ENCODE results near the gene FBXO2.
"Not testable (repeated sequence)": the region's sequence is repeated elsewhere in the genome, so short reads cannot be mapped to it uniquely, and the experiment has no call there.

Gene FBXO2

DNA sequence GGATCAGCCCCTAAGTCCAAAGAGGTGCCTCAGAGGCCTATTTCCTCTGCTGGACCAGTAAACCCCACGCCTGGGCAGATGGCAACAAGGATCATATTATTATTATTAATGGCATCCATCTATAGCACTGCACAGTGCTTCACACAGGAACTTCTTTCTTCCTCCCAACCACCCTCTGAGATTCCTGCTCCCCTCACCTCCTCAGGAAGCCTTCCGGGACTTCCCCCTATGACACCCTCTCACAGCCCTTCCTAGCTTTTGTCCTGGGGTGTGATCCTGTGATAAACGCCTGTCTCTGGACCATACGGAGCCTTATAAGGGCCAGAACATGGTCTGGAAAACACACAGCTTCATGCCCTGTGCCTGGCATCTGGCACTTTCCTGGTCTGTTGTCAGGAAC, 3.2 kb downstream of the FBXO2 start:
- FAIRE-seq = no peak

DNA sequence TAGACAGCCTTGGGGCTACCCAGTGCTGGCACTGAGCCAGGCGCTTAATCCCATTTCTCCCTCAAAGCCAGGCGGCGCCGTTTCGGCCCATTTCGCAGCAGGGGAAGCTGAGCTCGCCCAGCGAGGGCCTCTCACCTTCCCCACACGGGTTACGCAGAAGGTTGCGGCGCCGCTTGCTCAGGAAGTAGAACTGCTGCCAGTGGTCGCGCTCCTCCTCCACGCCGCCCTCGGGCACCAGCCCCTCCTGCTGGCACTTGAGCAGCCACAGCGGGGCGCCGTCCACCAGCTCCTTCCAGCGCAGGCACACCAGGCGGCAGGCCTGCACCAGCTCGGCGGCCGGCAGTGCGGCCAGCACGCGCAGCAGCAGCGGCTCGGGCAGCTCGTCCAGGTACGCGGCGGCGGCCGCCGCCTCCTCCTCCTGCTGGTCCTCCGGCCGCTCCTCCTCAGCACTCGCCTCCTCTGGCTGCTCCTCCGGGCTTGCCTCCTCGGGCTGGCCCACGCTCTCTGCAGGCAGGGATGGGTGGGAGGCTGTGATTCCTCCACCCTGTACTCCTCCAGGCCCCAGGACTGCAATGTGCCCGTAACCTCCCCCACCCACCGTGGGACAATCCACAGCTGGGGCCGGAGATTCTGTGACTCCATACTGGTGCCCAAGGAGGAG, 3.8 kb downstream of the FBXO2 start:
- no peak for FAIRE-seq

DNA sequence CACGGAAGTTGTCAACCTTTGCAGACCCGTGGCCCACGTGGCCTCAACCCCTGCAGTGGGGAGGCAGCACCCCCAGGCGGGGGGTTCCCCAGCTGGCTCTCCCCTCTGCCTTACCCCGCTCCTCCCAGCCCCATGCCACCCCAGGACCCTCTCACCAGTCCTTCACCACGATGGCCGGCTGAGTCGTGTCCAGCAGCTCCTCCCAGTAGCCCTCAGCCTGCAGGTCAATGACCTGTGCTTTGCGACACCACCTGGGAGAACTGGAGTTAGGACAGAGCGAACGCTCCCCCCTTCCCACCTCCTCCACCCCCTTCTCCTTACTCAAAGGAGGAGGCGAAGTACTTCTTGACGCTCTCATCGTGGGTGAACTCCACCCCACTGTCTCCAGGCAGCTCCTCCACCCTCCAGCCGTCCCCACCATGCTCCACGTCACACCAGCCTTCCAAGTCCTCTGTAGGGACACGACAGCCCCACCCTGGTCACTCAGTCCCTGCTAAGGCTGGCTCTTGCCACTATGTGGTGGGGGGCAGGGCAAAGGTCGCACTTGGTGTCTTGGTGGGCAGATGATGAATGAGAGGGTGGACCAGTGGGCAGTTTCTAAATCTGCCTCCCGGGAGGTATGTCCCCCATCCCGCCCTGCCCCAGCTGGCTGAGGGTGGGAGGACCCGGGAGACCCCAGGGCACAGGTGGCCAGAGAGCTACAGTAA, 4.5 kb downstream of the FBXO2 start:
- no peak for FAIRE-seq

- no peak for FAIRE-seq
Measured at GRCh38 chr1:11649237-11649623, 5.0 kb downstream of the FBXO2 start.

- FAIRE-seq = no peak
Measured at GRCh38 chr1:11648732-11649158, 5.5 kb downstream of the FBXO2 start.

- no peak for FAIRE-seq
Measured at GRCh38 chr1:11648039-11648438, 6.2 kb downstream of the FBXO2 start.

GRCh38 chr1:11647333-11647732, 6.9 kb downstream of the FBXO2 start:
- FAIRE-seq = no peak

DNA sequence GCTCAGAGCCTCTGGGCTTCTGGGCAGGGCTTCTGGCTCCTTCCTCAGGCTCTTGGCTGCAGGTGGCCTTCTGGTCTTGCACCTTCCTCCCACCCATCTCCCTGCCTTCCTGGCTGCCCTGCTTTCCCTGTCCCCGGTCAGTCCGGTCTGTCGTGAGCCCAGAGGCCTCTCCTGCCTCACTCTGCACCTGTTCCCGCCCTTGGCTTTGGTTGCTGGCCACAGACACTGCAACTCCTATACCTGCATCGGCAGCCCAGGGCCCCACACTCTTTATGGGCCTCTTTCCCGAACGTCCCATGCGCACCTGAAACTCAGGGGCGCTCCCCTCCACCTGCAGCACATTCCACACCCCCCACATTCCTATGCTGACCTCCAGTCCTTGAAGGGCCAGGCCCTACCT, 7.9 kb downstream of the FBXO2 start:
- no peak for FAIRE-seq

GRCh38 chr1:11645670-11646265, 8.5 kb downstream of the FBXO2 start:
- no peak for FAIRE-seq

DNA sequence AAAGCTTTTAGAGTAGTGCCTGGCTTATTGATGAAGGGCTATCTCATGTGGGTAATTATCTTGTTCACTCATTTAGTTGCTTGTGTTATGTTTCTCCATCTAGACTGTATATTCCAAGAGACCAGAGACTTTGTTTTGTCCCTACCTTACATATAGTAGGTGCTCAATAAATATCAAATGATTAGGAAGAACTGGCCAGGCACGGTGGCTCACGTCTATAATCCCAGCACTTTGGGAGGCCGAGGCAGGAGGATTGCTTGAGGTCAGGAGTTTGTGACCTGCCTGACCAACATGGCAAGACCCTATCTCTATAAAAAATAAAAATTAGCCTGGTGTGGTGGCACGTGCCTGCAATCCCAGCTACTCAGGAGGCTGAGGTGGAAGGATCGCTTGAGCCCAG, 9.0 kb downstream of the FBXO2 start:
- no peak for FAIRE-seq

- no peak for FAIRE-seq
Measured at GRCh38 chr1:11643782-11644181, 10.4 kb downstream of the FBXO2 start.

- FAIRE-seq = not testable (repeated sequence)
Measured at GRCh38 chr1:11642418-11643017, 11.7 kb downstream of the FBXO2 start.

GRCh38 chr1:11641776-11642305, 12.4 kb downstream of the FBXO2 start:
- FAIRE-seq = no peak

- FAIRE-seq = no peak
Measured at GRCh38 chr1:11640944-11641343, 13.3 kb downstream of the FBXO2 start.

GRCh38 chr1:11640101-11640500, 14.1 kb downstream of the FBXO2 start:
- no peak for FAIRE-seq

DNA sequence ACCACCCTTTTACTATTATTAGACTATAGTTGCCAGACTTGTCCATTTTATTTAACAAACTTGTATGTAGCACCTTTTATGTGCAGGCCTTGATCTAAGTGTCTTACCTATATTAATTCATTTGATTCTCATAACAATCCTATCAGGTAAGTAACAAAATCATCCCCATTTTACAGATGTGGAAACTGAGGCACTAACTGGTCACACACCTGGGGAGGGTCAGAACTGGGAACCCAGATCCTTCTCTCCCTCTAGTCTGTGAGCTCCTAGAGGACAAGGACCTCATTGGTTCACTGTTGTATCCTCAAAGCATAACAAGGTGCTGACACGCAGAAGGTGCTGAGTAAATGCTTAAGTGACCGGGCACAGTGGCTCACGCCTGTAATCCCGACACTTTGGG, 14.9 kb downstream of the FBXO2 start:
- FAIRE-seq = no peak

DNA sequence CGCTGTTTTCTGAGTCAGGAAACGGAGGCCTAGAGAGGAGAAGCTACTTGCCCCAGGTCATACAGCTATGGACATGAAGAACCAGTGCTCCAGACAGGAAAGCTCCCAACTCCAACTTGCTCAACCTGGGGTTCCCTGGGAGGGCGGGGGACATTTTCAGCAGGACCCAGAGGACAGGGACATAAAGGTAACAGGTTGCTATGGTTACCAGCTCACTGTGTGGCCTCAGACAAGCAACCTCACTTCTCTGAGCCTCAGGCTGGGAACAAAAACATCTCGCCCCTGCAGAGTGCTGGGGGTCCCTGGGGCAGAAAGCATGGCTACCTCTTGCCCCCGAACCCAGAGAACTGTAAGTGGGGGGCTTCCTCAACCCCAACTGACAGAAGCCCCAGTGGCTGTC, 16.1 kb downstream of the FBXO2 start:
- FAIRE-seq = no peak

DNA sequence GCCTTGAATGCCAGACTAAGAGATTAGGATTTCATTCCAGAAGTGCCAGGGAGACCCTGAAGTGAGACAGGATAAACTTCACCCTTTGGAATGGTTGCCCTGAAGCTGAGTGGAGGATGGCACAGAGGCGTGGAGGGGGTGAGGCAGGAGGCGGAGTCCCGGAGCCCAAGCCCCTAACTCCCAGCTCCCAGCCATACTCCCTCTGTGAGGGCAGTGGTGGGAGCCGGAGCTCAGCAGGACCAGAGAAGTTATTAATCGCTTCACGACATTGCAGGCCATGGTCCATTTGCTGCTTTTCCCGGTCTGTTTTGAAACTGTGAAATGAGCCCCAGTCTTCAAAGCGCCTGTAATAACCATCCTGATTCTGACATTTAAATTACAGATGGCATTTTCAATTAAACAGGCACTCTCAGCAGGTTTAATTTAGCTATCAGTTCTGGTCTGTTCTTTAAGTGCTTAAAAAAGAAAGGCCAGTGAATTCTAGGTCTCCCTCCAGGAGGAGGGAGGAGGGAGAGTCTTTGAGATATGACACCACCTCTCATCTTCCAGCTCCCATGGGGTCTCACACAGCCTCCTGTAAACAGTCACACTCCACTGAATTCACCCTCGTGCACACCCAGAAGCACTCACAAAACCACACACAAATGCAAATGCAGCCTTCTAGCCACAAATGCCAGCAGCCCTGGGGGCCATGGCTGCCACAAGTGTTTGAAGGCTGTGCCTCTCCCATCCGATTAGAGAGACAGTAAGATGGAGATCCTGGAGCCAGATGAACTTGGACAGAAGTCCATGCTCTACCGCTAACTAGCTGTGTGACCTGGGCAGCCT, 19.6 kb downstream of the FBXO2 start:
- FAIRE-seq = no peak

DNA sequence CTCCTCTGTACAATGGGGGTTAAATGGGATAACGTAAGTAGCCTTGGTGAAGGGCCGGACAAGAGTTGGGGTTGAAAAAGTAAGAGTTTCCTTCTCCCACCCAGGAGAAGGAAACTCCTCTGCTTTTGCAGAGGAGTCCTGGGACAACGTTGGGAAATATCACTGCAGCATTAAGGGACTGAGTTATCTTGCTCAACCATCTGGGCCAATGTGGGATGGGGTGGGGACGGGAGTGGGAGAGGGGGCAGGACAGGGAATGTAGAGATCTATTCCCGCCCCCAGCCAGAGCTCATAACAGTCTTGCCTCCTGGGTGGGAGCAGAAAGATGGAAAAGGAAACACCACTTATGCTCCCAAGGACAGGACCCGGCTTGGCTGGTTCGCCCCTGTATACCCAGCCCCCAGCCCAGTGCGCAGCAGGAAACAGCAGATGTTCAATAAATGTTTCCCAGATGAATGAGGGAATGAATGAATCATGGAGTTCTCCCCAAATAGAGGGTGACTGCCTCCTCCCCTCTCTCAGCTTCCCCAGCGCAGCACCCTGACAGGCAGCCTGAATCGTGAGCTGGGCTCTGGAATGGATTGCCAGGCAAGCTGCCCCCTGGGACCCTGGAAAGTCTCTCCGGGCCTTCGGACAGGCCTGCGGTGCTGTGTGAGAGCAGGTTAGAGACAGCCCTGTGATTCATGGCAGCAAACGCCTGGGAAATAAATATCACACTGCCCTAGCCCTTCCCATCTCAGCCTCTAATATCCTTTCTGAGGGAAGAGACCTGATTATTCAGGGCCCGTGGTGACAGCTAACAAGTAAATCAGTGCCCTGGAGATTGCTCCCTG, 24.8 kb downstream of the FBXO2 start:
- FAIRE-seq = no peak

- no peak for FAIRE-seq
Measured at GRCh38 chr1:11628767-11629166, 25.5 kb downstream of the FBXO2 start.

GRCh38 chr1:11626551-11626950, 27.7 kb downstream of the FBXO2 start:
- no peak for FAIRE-seq

DNA sequence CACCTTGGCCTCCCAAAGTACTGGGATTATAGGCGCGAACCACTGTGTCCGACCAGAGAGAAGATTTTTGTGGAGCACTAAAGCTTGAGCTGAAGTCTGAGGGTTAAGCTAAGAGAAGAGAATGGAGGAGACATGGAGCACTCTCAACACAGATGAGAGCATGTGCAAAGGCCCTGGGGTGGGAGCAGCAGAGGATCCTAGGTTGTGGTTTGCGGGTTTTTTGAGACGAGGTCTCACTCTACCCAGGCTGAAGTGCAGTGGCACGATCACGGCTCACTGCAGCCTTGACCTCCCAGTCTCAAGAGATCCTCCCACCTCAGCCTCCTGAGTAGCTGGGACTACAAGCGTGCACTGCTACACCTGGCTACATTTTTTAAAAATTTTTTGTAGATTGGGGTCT, 30.5 kb downstream of the FBXO2 start:
- FAIRE-seq = no peak

Measured in colon (tissue), 2 donors.